ENCODE measurements around the gene ELAVL1.

ELAVL1 gene

DNA sequence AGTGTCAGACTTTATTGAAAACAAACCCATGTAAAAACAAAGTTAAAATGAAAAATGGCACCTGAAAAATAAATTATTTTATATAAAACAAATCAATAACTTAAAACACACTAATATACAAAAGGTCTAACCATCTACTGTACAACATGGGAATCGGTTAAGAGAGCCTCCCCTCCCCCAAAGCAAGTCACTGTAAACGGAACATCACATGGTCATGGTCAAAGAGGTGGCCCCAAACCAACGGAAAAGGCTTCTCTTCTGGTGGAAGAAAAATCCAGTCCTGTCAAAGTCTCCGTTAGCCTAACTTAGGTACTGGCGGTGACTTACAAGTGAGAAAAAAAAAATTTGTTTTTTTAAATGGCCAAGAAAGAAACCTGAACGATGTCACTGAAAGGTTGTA is 46.2 kb downstream of the ELAVL1 start:
- Histone ChIP-seq H3K9me3 (ENCODE audit: control insufficient read depth, insufficient read depth, low read length) (no peaks in the 10 kb centered on the region), H3K27ac (ENCODE audit: low read length) (no peak overlapping the region), H3K36me3 (ENCODE audit: control insufficient read depth, insufficient read depth, low read length) (peaks cover 16% of the 10 kb centered on the region; the same call in 1 of the 2 replicates), H3K4me3 (ENCODE audit: low read length) (no peak overlapping the region), H3K4me1 (ENCODE audit: control insufficient read depth, insufficient read depth, low read length) (peaks cover 3% of the 10 kb centered on the region; the same call in 1 of the 2 replicates), H3K27me3 (ENCODE audit: control insufficient read depth, insufficient read depth, low read length) (no peaks in the 10 kb centered on the region)
- WGBS (ENCODE audit: insufficient coverage, insufficient read length) = no CpG with 5 or more reads among the region's 6 CpGs
- no peak for DNase-seq (ENCODE audit: low read depth, low spot score)

DNA sequence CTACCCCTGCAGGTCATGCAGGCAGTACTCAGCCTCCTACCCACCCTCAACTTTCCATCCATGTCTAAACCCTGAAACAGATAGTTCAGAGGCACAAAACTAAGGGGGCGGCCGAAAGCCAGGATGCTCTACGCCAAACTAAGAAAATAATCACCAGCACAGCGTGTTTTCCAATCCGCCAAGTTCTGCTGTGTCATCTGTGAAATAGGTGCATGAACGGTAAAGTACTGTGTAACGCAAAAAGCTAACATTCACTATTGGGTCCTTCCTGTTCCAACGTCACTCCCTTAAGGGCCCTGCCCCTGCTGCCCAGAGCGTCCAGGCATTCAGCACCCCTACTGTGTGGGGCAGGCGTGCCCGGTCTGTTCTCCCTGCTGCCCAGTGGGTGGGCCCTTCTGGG is 49.7 kb downstream of the ELAVL1 start:
- Histone ChIP-seq H3K4me3 (ENCODE audit: low read length) (no peak overlapping the region), H3K9me3 (ENCODE audit: control insufficient read depth, insufficient read depth, low read length) (no peaks in the 10 kb centered on the region), H3K4me1 (ENCODE audit: control insufficient read depth, insufficient read depth, low read length) (peaks cover 6% of the 10 kb centered on the region; the same call in 1 of the 2 replicates), H3K27me3 (ENCODE audit: control insufficient read depth, insufficient read depth, low read length) (no peaks in the 10 kb centered on the region), H3K36me3 (ENCODE audit: control insufficient read depth, insufficient read depth, low read length) (no peaks in the 10 kb centered on the region), H3K27ac (ENCODE audit: low read length) (no peak overlapping the region)
- WGBS (ENCODE audit: insufficient coverage, insufficient read length) = no CpG with 5 or more reads among the region's 11 CpGs
- DNase-seq (ENCODE audit: low read depth, low spot score) = no peak

DNA sequence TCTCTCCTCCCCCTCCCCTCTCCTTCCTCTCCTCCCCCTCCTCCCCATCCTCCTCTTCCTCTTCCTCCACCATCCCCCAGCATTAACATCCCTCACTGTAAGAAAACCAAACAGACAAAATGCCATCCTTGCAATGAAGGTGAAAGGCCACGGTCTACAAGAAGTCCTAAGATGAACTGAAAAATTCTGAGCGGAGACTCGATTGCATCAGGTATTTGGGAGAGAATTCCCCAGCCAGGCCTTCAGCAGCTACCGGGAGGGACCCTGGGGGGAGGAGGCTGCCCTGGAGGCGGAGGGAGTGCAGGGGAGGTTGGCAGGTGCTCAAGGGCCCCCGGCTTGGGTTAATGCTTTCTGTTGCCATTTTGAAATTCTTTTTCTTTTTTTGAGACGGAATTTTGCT is 51.9 kb downstream of the ELAVL1 start:
- Histone ChIP-seq H3K27me3 (ENCODE audit: control insufficient read depth, insufficient read depth, low read length) (no peaks in the 10 kb centered on the region), H3K9me3 (ENCODE audit: control insufficient read depth, insufficient read depth, low read length) (no peaks in the 10 kb centered on the region), H3K4me3 (ENCODE audit: low read length) (no peak overlapping the region), H3K4me1 (ENCODE audit: control insufficient read depth, insufficient read depth, low read length) (peaks cover 6% of the 10 kb centered on the region; the same call in 1 of the 2 replicates), H3K27ac (ENCODE audit: low read length) (no peak overlapping the region), H3K36me3 (ENCODE audit: control insufficient read depth, insufficient read depth, low read length) (no peaks in the 10 kb centered on the region)
- no CpG with 5 or more reads among the region's 7 CpGs for WGBS (ENCODE audit: insufficient coverage, insufficient read length)
- no peak for DNase-seq (ENCODE audit: low read depth, low spot score)

DNA sequence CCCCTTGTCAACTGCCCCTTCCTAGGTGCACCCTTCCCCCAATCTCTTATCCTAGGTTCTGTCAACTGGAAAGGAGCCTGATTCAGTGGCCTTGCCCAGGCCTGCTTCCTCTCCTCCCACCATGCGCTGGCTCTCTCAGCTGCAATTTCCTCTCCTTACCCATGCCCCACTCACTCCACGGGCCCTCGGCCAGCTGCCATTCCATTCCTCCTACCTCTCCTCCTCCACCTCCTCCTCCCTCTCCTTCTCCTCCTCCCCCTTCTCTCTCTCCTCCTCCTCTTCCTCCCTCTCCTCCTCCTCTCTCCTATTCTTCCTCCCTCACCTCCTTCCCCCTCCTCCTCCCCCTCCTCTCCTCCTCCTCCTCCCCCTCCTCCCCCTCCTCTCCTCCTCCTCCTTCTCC is 52.4 kb downstream of the ELAVL1 start:
- no peak for DNase-seq (ENCODE audit: low read depth, low spot score)
- no peaks in the 10 kb centered on the region for H3K27me3 ChIP-seq (ENCODE audit: control insufficient read depth, insufficient read depth, low read length)
- H3K36me3 ChIP-seq (ENCODE audit: control insufficient read depth, insufficient read depth, low read length) = no peaks in the 10 kb centered on the region
- H3K4me3 ChIP-seq (ENCODE audit: low read length) = no peak overlapping the region
- no peak overlapping the region for H3K27ac ChIP-seq (ENCODE audit: low read length)
- no peaks in the 10 kb centered on the region for H3K9me3 ChIP-seq (ENCODE audit: control insufficient read depth, insufficient read depth, low read length)
- WGBS (ENCODE audit: insufficient coverage, insufficient read length) = no CpG with 5 or more reads among the region's 3 CpGs
- peaks cover 6% of the 10 kb centered on the region; the same call in 1 of the 2 replicates for H3K4me1 ChIP-seq (ENCODE audit: control insufficient read depth, insufficient read depth, low read length)

DNA sequence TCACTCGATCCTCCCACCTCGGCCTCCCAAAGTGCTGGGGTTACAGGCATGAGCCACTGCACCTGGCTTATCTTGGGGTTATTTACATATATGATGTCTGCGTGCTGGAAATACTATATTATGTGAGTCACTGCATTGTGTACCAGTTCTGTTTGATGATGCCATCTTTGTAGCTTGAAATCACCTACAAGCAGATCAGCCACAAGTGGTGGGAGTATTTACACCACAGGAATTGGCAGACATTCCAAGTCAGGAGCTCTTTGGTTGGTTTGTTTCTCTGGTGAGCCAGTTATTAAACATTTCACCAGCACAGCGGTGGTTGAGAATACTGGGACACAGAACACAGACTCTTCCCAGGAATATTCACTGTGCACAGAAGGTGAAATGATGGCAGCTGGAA is 57.5 kb downstream of the ELAVL1 start:
- H3K36me3 ChIP-seq (ENCODE audit: control insufficient read depth, insufficient read depth, low read length) = no peaks in the 10 kb centered on the region
- DNase-seq (ENCODE audit: low read depth, low spot score) = no peak
- H3K27ac ChIP-seq (ENCODE audit: low read length) = no peak overlapping the region
- H3K27me3 ChIP-seq (ENCODE audit: control insufficient read depth, insufficient read depth, low read length) = no peaks in the 10 kb centered on the region
- no CpG with 5 or more reads among the region's 4 CpGs for WGBS (ENCODE audit: insufficient coverage, insufficient read length)
- no peaks in the 10 kb centered on the region for H3K9me3 ChIP-seq (ENCODE audit: control insufficient read depth, insufficient read depth, low read length)
- H3K4me3 ChIP-seq (ENCODE audit: low read length) = no peak overlapping the region
- peaks cover 2% of the 10 kb centered on the region; the same call in 1 of the 2 replicates for H3K4me1 ChIP-seq (ENCODE audit: control insufficient read depth, insufficient read depth, low read length)

DNA sequence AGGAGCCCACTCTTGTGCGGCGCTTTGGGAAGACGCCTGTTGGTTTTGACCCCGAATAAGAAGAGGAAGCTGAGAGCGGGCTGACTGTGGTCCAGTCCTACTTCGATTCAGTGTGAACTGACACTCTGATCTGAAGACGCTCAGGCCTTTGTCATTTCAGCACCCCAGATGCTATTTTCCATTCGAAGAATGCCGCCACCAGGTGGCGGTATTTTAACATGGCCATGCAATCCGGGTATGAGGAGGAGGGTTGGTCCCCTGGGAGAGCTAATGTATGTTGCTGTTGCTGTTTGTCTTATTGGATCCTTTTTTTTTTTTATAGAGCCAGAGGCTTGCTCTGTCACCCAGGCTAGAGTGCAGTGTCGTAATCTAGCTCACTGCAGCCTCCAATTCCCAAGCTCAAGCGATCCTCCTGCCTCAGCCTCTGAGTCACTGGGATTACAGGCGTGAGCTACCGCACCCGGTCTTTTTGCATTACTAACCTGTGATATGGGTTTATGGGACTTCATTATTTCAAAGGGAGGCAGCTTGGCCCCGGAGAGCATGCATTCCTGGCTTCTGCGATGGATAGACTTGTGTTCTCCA is 61.2 kb downstream of the ELAVL1 start:
- no CpG with 5 or more reads among the region's 18 CpGs for WGBS (ENCODE audit: insufficient coverage, insufficient read length)
- H3K27ac ChIP-seq (ENCODE audit: low read length) = no peak overlapping the region
- H3K27me3 ChIP-seq (ENCODE audit: control insufficient read depth, insufficient read depth, low read length) = no peaks in the 10 kb centered on the region
- H3K9me3 ChIP-seq (ENCODE audit: control insufficient read depth, insufficient read depth, low read length) = no peaks in the 10 kb centered on the region
- H3K4me1 ChIP-seq (ENCODE audit: control insufficient read depth, insufficient read depth, low read length) = no peaks in the 10 kb centered on the region
- H3K36me3 ChIP-seq (ENCODE audit: control insufficient read depth, insufficient read depth, low read length) = peaks cover 7% of the 10 kb centered on the region; the same call in 1 of the 2 replicates
- DNase-seq (ENCODE audit: low read depth, low spot score) = no peak
- peak overlapping the region; percentile 36; the same call in 1 of the 2 replicates for H3K4me3 ChIP-seq (ENCODE audit: low read length)

DNA sequence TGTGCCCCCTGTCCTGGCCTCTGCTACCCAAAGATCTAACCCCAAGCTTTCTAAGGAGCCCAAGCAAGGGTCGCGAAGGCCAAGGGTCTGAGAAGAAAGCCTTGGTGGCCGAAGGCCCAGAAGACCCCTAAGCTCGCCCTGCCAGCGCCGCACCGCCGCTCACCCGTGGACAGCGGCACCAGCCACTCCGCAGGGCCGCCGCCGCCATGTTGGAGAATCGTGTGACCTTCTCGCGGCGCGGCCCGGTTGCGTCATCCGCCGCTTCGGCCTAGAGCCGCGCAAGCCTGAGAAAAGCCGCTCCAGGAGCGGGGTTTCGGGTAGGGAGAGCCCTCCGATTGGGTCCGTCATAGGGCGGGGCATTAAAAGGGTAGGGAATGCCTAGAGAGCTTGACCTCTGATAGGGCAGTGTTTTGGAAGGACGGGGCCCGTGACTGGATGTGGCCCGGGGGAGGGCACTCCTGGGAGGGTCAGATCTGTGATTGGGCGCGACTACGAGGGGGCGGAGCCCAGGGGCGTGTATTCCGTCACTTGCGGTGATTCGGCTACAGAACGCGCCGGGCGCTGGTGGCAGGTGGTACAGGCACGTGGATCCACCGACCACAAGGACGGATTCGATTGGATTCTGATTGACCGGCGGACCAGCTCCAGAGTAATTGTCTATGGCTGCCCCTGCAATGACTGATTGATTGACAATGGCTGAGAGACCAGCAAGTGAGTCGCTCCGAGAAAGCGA is 61.8 kb downstream of the ELAVL1 start, which contains the start of gene TIMM44:
Gene TIMM44, minus strand, starts transcription at position 223 of the 733 bp plus-strand sequence. Its CDS starts 15 bp downstream, at position 208.
- Histone ChIP-seq H3K9me3 (ENCODE audit: control insufficient read depth, insufficient read depth, low read length) (no peaks in the 10 kb centered on the region), H3K4me1 (ENCODE audit: control insufficient read depth, insufficient read depth, low read length) (no peaks in the 10 kb centered on the region), H3K36me3 (ENCODE audit: control insufficient read depth, insufficient read depth, low read length) (peaks cover 7% of the 10 kb centered on the region; the same call in 1 of the 2 replicates), H3K4me3 (ENCODE audit: low read length) (peak within 1 kb of the TSS; percentile 67), H3K27me3 (ENCODE audit: control insufficient read depth, insufficient read depth, low read length) (no peaks in the 10 kb centered on the region), H3K27ac (ENCODE audit: low read length) (no peak within 1 kb of the TSS)
- WGBS (ENCODE audit: insufficient coverage, insufficient read length) = no CpG with 5 or more reads among the region's 56 CpGs
- peak; percentile 99 for DNase-seq (ENCODE audit: low read depth, low spot score)

DNA sequence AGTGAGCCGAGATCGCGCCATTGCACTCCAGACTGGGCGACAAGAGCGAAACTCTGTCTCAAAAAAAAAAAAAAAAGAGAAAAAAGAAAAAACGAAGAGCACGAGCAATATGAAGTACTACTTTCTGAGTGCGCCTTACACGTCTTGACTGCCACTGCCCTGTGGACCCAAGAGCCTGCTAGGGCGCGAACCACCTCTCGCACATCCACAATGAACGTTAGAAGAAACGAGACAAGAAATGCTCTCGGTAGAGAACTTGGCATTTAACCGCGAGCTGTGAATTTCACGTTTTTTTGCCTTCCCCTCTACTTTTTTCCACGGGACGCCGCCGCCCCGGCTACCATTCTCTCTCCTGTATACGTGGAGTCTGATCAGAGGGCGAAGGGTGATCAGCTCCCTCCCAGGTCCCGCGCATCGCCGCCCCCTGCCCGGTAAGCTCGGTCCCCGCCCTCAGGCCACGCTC is 62.4 kb downstream of the ELAVL1 start:
- no peak for DNase-seq (ENCODE audit: low read depth, low spot score)
- Histone ChIP-seq H3K27me3 (ENCODE audit: control insufficient read depth, insufficient read depth, low read length) (no peaks in the 10 kb centered on the region), H3K4me3 (ENCODE audit: low read length) (peak overlapping the region; percentile 67), H3K4me1 (ENCODE audit: control insufficient read depth, insufficient read depth, low read length) (no peaks in the 10 kb centered on the region), H3K27ac (ENCODE audit: low read length) (no peak overlapping the region), H3K36me3 (ENCODE audit: control insufficient read depth, insufficient read depth, low read length) (peaks cover 7% of the 10 kb centered on the region; the same call in 1 of the 2 replicates), H3K9me3 (ENCODE audit: control insufficient read depth, insufficient read depth, low read length) (no peaks in the 10 kb centered on the region)
- WGBS (ENCODE audit: insufficient coverage, insufficient read length) = no CpG with 5 or more reads among the region's 33 CpGs

DNA sequence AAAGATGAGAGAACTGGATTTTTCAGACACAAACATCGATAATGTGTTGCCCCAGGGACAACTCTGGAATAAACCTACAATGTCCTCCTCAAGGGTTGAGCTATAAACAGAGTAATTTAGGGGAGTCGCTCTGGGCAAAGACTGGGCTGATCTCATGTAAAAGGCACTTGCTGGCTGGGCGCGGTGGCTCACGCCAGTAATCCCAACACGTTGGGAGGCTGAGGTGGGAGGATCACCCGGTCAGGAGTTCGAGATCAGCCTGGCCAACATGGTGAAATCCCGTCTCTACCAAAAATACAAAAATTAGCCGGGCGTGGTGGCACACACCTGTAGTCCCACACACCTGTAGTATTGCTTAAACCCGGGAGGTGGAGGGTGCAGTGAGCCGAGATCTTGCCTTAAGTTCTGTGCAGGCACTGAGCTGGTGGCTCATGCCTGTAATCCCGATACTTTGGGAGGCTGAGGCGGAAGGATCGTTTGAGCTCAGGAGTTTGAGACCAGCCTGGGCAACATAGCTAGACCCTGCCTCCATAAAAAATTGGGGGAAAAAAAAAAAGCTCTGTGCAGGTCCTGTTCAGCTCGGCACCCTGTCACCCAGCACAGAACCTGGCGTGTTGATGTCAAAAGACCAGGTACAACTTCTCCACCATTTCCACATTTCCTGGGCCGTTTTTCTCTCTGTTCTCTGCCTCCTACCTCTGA is 63.4 kb downstream of the ELAVL1 start:
- H3K27ac ChIP-seq (ENCODE audit: low read length) = no peak overlapping the region
- H3K4me3 ChIP-seq (ENCODE audit: low read length) = no peak overlapping the region
- no CpG with 5 or more reads among the region's 19 CpGs for WGBS (ENCODE audit: insufficient coverage, insufficient read length)
- H3K4me1 ChIP-seq (ENCODE audit: control insufficient read depth, insufficient read depth, low read length) = no peaks in the 10 kb centered on the region
- no peaks in the 10 kb centered on the region for H3K9me3 ChIP-seq (ENCODE audit: control insufficient read depth, insufficient read depth, low read length)
- H3K36me3 ChIP-seq (ENCODE audit: control insufficient read depth, insufficient read depth, low read length) = peaks cover 10% of the 10 kb centered on the region
- no peak for DNase-seq (ENCODE audit: low read depth, low spot score)
- no peaks in the 10 kb centered on the region for H3K27me3 ChIP-seq (ENCODE audit: control insufficient read depth, insufficient read depth, low read length)

DNA sequence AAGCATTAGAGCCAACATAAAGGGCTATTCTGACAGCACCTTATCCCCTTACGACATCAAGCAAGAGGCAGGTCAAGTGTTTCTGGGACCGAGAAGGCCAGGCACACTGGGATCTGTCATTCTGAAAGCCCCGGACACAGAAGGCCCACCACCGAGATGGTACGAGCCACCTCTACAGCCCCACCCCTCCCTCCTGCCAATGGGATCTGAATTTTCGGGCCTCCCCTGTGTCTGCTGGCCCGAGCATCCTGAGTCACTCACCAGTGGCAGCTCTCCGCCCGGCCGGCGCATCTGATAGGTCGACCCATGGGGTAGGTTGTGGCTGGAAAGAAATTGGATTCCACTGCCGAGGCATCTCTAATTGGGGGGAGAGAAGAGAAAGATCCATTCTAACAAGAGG is 64.6 kb downstream of the ELAVL1 start:
- H3K27me3 ChIP-seq (ENCODE audit: control insufficient read depth, insufficient read depth, low read length) = no peaks in the 10 kb centered on the region
- no peak for DNase-seq (ENCODE audit: low read depth, low spot score)
- H3K4me3 ChIP-seq (ENCODE audit: low read length) = no peak overlapping the region
- no peaks in the 10 kb centered on the region for H3K4me1 ChIP-seq (ENCODE audit: control insufficient read depth, insufficient read depth, low read length)
- peaks cover 12% of the 10 kb centered on the region for H3K36me3 ChIP-seq (ENCODE audit: control insufficient read depth, insufficient read depth, low read length)
- H3K9me3 ChIP-seq (ENCODE audit: control insufficient read depth, insufficient read depth, low read length) = no peaks in the 10 kb centered on the region
- no peak overlapping the region for H3K27ac ChIP-seq (ENCODE audit: low read length)
- no CpG with 5 or more reads among the region's 13 CpGs for WGBS (ENCODE audit: insufficient coverage, insufficient read length)
